Naive thymus-derived CD4-positive, alpha-beta T cell (primary cell): Measurements from ENCODE around the gene HARS1. TPM values are rescaled to one million over a fixed set of nuclear protein-coding genes. Genes with fewer than 3 reads are reported as not detected.

Source experiments
- ATAC-seq: fragments of 150-1000 bp; cut with Tn5 transposase; 2 replicates; pipeline ENCODE4 v1.10.0; 2021; ENCODE audit warnings: mild to moderate bottlenecking, moderate library complexity
- CTCF ChIA-PET: fragments of 350-600 bp; sonication (Branson Sonifier 250); formaldehyde crosslinking; loops from one replicate; lab custom pipeline; 2021; ENCODE audit warnings: antibody characterized with exemption; lab: Charles Lee
- POLR2A ChIA-PET: fragments of 350-600 bp; sonication (Branson Sonifier 250); formaldehyde crosslinking; loops from one replicate; lab custom pipeline; 2021; ENCODE audit warnings: antibody characterized with exemption, inconsistent platforms; lab: Charles Lee
- DNase-seq, 9 donors: peaks; one replicate each; pipeline versions ENCODE4 v3.0.0 to v3.0.0-alpha.2; 2020 to 2022; ENCODE audit warnings: mixed read lengths in 1 of 9
- H3K27ac ChIP-seq: one replicate; pipeline ENCODE4 v1.7.0; 2013; ENCODE audit warnings: mild to moderate bottlenecking, low read depth, low read length, moderate library complexity
- H3K27me3 ChIP-seq, 2 donors: one replicate each; pipeline ENCODE4 v1.7.0; 2013; ENCODE audit warnings: low read length in 2 of 2, mild to moderate bottlenecking in 2 of 2, moderate library complexity in 2 of 2; ENCODE audit not compliant: control insufficient read depth in 2 of 2, insufficient read depth in 2 of 2
- H3K36me3 ChIP-seq, 3 experiments: 1 replicate in 2 of 3; 2 replicates in 1 of 3; pipeline ENCODE4 v1.7.0; 2013; ENCODE audit warnings: low read length in 3 of 3, mild to moderate bottlenecking in 3 of 3, moderate library complexity in 1 of 3; ENCODE audit not compliant: insufficient read depth in 3 of 3, control insufficient read depth in 2 of 3
- H3K4me1 ChIP-seq, 2 donors: one replicate each; pipeline ENCODE4 v1.7.0; 2013; ENCODE audit warnings: low read length in 2 of 2, mild to moderate bottlenecking in 2 of 2, moderate library complexity in 1 of 2; ENCODE audit not compliant: control insufficient read depth in 2 of 2, insufficient read depth in 2 of 2
- H3K4me3 ChIP-seq: 2 replicates; pipeline ENCODE4 v1.7.0; 2013; ENCODE audit warnings: mild to moderate bottlenecking, low read length
- H3K9me3 ChIP-seq, 3 experiments: 1 replicate in 2 of 3; 2 replicates in 1 of 3; pipeline ENCODE4 v1.7.0; 2013; ENCODE audit warnings: low read length in 3 of 3; ENCODE audit not compliant: control insufficient read depth in 2 of 3
- H3K27ac Mint-ChIP-seq, 9 donors: one replicate each; pipeline ENCODE4 v1.8.0; 2020 to 2022; ENCODE audit warnings: mixed read lengths in 9 of 9, mild to moderate bottlenecking in 8 of 9, moderate library complexity in 5 of 9, inconsistent platforms in 2 of 9
- H3K27me3 Mint-ChIP-seq, 5 donors: one replicate each; pipeline ENCODE4 v1.8.0; 2021 to 2022; ENCODE audit warnings: mixed read lengths in 5 of 5, mild to moderate bottlenecking in 1 of 5
- H3K36me3 Mint-ChIP-seq, 5 donors: one replicate each; pipeline ENCODE4 v1.8.0; 2020 to 2022; ENCODE audit warnings: mixed read lengths in 5 of 5, mild to moderate bottlenecking in 3 of 5, inconsistent platforms in 1 of 5
- H3K4me1 Mint-ChIP-seq, 7 donors: one replicate each; pipeline ENCODE4 v1.8.0; 2020 to 2022; ENCODE audit warnings: mixed read lengths in 7 of 7, mild to moderate bottlenecking in 3 of 7, inconsistent platforms in 1 of 7
- H3K4me3 Mint-ChIP-seq, 10 donors: one replicate each; pipeline ENCODE4 v1.8.0; 2020 to 2022; ENCODE audit warnings: mild to moderate bottlenecking in 10 of 10, mixed read lengths in 10 of 10, moderate library complexity in 6 of 10, inconsistent platforms in 2 of 10
- H3K9me3 Mint-ChIP-seq, 11 donors: one replicate each; pipeline ENCODE4 v1.8.0; 2020 to 2022; ENCODE audit warnings: mixed read lengths in 11 of 11, mild to moderate bottlenecking in 4 of 11, inconsistent platforms in 1 of 11, moderate library complexity in 1 of 11
- intact Hi-C, 2 donors: fragments of 100-400 bp; cut with micrococcal nuclease; formaldehyde crosslinking; loops; one replicate each; pipeline ENCODE4 v1.15.1; 2023
- polyA plus RNA-seq, 2 donors: library from polyadenylated mRNA; unstranded; fragments of 300-500 nt; fragmentation: Illumina TruSeq; gene quantifications; one replicate each; pipeline ENCODE4 v1.2.3, GENCODE V29; 2021
- total RNA-seq, 6 experiments: library from RNA in 5 of 6; stranded (reverse) in 5 of 6; gene quantifications; 1 replicate in 5 of 6; 2 replicates in 1 of 6; pipeline ENCODE4 v1.2.3 and lab custom pipeline; 2021 to 2026

HARS1 gene
- total RNA-seq (10 to 100 TPM; 48.7 to 85.7 (median 68.5) TPM), polyA plus RNA-seq (10 to 100 TPM; 62.2 to 68.8 TPM), total RNA-seq (lab: John Stamatoyannopoulos, UW) (98.1 reads per million, percentile 84 among the genes with 10 or more reads in this experiment)

GRCh38 chr5:140690941-140691924 is at the start of gene HARS1, which contains the start of gene HARS2:
TSS of gene HARS1 (minus strand) at chr5:140691370. CDS start at chr5:140691304, 66 bp downstream.
TSS of gene HARS2 (plus strand) at chr5:140691455. CDS start at chr5:140691649, 194 bp downstream.
- Histone ChIP-seq H3K36me3 (peaks cover 8 to 37% (median 11%) of the 10 kb centered on the region in 3 experiments), H3K27ac (peak within 1 kb of the TSS; percentile 89), H3K27me3 (no peaks in the 10 kb centered on the region), H3K4me3 (peak within 1 kb of the TSS; percentile 91), H3K4me1 (peaks cover 16 to 22% of the 10 kb centered on the region in 2 donors), H3K9me3 (no peaks in the 10 kb centered on the region)
- POLR2A ChIA-PET = interaction anchor here (0.5 to 3.7 kb wide), 24 partner anchors 8 to 1814 kb away, joined by 3 to 31 read pairs (median 4); partner anchors contain the start of genes ANKHD1, APBB3, DND1 and EIF4EBP3
- no peaks in the 10 kb centered on the region for H3K27me3 Mint-ChIP-seq
- peak; percentile 55 to 83 (median 71) for DNase-seq
- CTCF ChIA-PET = interaction anchor here (0.7 to 1.5 kb wide), 5 partner anchors 11 to 928 kb away, joined by 3 to 7 read pairs (median 3); partner anchors contain the start of gene DIAPH1
- H3K9me3 Mint-ChIP-seq = no peaks in the 10 kb centered on the region
- H3K36me3 Mint-ChIP-seq = peaks cover 1 to 25% (median 9%) of the 10 kb centered on the region in 5 donors
- peak within 1 kb of the TSS; percentile 91 to 99 (median 98) for H3K27ac Mint-ChIP-seq
- ATAC-seq = peak; percentile 97
- peak within 1 kb of the TSS; percentile 92 to 100 (median 99) for H3K4me3 Mint-ChIP-seq
- intact Hi-C loops = loop anchor here (1.0 to 5.0 kb wide), 9 partner anchors 9 to 514 kb away; partner anchors contain the start of genes APBB3 (in 2 of the 2), IK (in 2 of the 2), NDUFA2 (in 2 of the 2) and SLC35A4 (in 2 of the 2)
- H3K4me1 Mint-ChIP-seq = peaks cover 29 to 60% (median 53%) of the 10 kb centered on the region in 7 donors

GRCh38 chr5:140737486-140737885 is 46.3 kb upstream of the HARS1 start:
- ATAC-seq (no peak), DNase-seq (no peak)
- H3K9me3 Mint-ChIP-seq = peaks cover 6 to 84% (median 30%) of the 10 kb centered on the region in 11 donors
- H3K4me3 ChIP-seq = no peak overlapping the region
- intact Hi-C loops = no loop called here
- no peak overlapping the region for H3K27ac Mint-ChIP-seq
- peaks cover 0 to 63% (median 54%) of the 10 kb centered on the region in 5 donors for H3K27me3 Mint-ChIP-seq
- CTCF ChIA-PET = no interaction called here
- H3K4me1 Mint-ChIP-seq = no peaks in the 10 kb centered on the region
- POLR2A ChIA-PET = interaction anchor here (0.7 kb wide), 1 partner anchor 123 kb away, joined by 3 read pairs; no protein-coding TSS in a partner anchor
- H3K9me3 ChIP-seq = peaks cover 0 to 17% (median 5%) of the 10 kb centered on the region in 3 experiments
- no peaks in the 10 kb centered on the region for H3K4me1 ChIP-seq
- H3K36me3 ChIP-seq = no peaks in the 10 kb centered on the region
- no peak overlapping the region for H3K27ac ChIP-seq
- H3K4me3 Mint-ChIP-seq = no peak overlapping the region
- peaks cover 0 to 17% (median 5%) of the 10 kb centered on the region in 5 donors for H3K36me3 Mint-ChIP-seq
- H3K27me3 ChIP-seq = peaks cover 0 to 5% of the 10 kb centered on the region in 2 donors

- intact Hi-C loops = no loop called here
- peaks cover 0 to 12% (median 0%) of the 10 kb centered on the region in 5 donors for H3K36me3 Mint-ChIP-seq
- POLR2A ChIA-PET = no interaction called here
- Histone ChIP-seq H3K9me3 (peaks cover 0 to 5% (median 0%) of the 10 kb centered on the region in 3 experiments), H3K27ac (no peak overlapping the region), H3K4me3 (no peak overlapping the region), H3K27me3 (no peaks in the 10 kb centered on the region), H3K4me1 (no peaks in the 10 kb centered on the region), H3K36me3 (no peaks in the 10 kb centered on the region)
- H3K4me3 Mint-ChIP-seq = no peak overlapping the region
- CTCF ChIA-PET = interaction anchor here (1.1 kb wide), 1 partner anchor 366 kb away, joined by 3 read pairs; no protein-coding TSS in a partner anchor
- DNase-seq (no peak), ATAC-seq (no peak)
- no peak overlapping the region for H3K27ac Mint-ChIP-seq
- peaks cover 0 to 59% (median 13%) of the 10 kb centered on the region in 11 donors for H3K9me3 Mint-ChIP-seq
- no peaks in the 10 kb centered on the region for H3K4me1 Mint-ChIP-seq
- H3K27me3 Mint-ChIP-seq = peaks cover 3 to 65% (median 55%) of the 10 kb centered on the region in 5 donors
Measured at GRCh38 chr5:140734354-140734753, 43.2 kb upstream of the HARS1 start.

- no peak for DNase-seq
- CTCF ChIA-PET = interaction anchor here (1.1 kb wide), 1 partner anchor 365 kb away, joined by 3 read pairs; no protein-coding TSS in a partner anchor
Measured at GRCh38 chr5:140733098-140733497, 41.9 kb upstream of the HARS1 start.

GRCh38 chr5:140725799-140726471 is 34.8 kb upstream of the HARS1 start:
- H3K4me1 Mint-ChIP-seq = peaks cover 0 to 22% (median 17%) of the 10 kb centered on the region in 7 donors

More at GRCh38 chr5:140733098-140733497, 41.9 kb upstream of the HARS1 start:
- H3K27me3 Mint-ChIP-seq = peaks cover 6 to 72% (median 57%) of the 10 kb centered on the region in 5 donors
- H3K36me3 ChIP-seq = no peaks in the 10 kb centered on the region
- no peak overlapping the region for H3K27ac ChIP-seq
- peaks cover 0 to 5% (median 0%) of the 10 kb centered on the region in 7 donors for H3K4me1 Mint-ChIP-seq
- no peak overlapping the region for H3K4me3 Mint-ChIP-seq
- ATAC-seq = no peak
- no peak overlapping the region for H3K4me3 ChIP-seq
- peaks cover 0 to 5% (median 0%) of the 10 kb centered on the region in 3 experiments for H3K9me3 ChIP-seq
- H3K27ac Mint-ChIP-seq = no peak overlapping the region
- H3K36me3 Mint-ChIP-seq = peaks cover 0 to 12% (median 0%) of the 10 kb centered on the region in 5 donors
- no peaks in the 10 kb centered on the region for H3K27me3 ChIP-seq
- POLR2A ChIA-PET = no interaction called here
- peaks cover 0 to 54% (median 13%) of the 10 kb centered on the region in 11 donors for H3K9me3 Mint-ChIP-seq
- intact Hi-C loops = no loop called here
- no peaks in the 10 kb centered on the region for H3K4me1 ChIP-seq

More at GRCh38 chr5:140725799-140726471, 34.8 kb upstream of the HARS1 start:
- Mint-ChIP-seq H3K27me3 (peaks cover 26 to 49% (median 35%) of the 10 kb centered on the region in 5 donors), H3K9me3 (peaks cover 0 to 16% (median 2%) of the 10 kb centered on the region in 11 donors), H3K27ac (peak overlapping the region in 7 of 9 donors; percentile 51 to 93 (median 77)), H3K4me3 (peak overlapping the region; percentile 37 to 81 (median 68)), H3K36me3 (no peaks in the 10 kb centered on the region)
- H3K36me3 ChIP-seq = no peaks in the 10 kb centered on the region
- H3K27me3 ChIP-seq = peaks cover 0 to 4% of the 10 kb centered on the region in 2 donors
- ATAC-seq (peak; percentile 93), DNase-seq (peak; percentile 9 to 80 (median 45))
- ChIA-PET POLR2A (interaction anchor here (0.6 to 1.0 kb wide), 2 partner anchors 15 to 26 kb away, joined by 3 to 5 read pairs; partner anchors contain the start of gene ZMAT2), CTCF (interaction anchor here (1.2 kb wide), 1 partner anchor 15 kb away, joined by 7 read pairs; no protein-coding TSS in a partner anchor)
- no peaks in the 10 kb centered on the region for H3K9me3 ChIP-seq
- intact Hi-C loops = loop anchor here (1.0 to 10.0 kb wide), 2 partner anchors 15 to 261 kb away; no protein-coding TSS in a partner anchor
- peak overlapping the region; percentile 40 for H3K4me3 ChIP-seq
- H3K4me1 ChIP-seq = no peaks in the 10 kb centered on the region
- H3K27ac ChIP-seq = no peak overlapping the region
